ENCODE measurements around the gene INTS6L. TPM values are rescaled to one million over a fixed set of nuclear protein-coding genes. Genes with fewer than 3 reads are reported as not detected.

Gene INTS6L
- total and polyA plus RNA-seq, 12 donors: 1.4 to 8.9 (median 2.6) TPM

DNA sequence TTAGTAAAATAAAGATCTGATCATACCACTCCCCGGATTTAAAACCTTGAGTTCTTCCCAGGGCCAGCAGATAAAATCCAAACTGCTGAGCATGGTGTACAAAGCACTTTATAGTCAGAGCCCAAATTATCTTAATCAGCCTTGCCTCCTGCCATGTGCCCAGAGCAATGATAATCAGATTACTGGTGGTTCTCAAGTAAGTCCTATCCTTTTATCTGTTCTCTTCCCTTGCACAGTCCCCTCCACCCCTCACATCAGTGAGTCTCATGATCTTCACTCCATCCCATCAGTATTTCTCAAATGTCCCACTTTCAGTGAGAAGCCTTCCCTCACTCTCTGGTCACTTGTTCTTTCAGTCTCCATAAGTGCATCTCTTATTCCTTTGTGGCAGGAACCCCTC is 22.7 kb downstream of the INTS6L start:
- intact Hi-C loops (cut with DNase I): no loop called here
- Histone ChIP-seq H3K4me1 (peaks cover 0 to 10% (median 0%) of the 10 kb centered on the region in 9 donors), H3K27ac (no peak overlapping the region), H3K36me3 (peaks cover 0 to 19% (median 0%) of the 10 kb centered on the region in 9 donors), H3K27me3 (no peaks in the 10 kb centered on the region), H3K4me3 (no peak overlapping the region), H3K9me3 (no peaks in the 10 kb centered on the region)
- DNase-seq: no peak
- ATAC-seq: no peak
- WGBS, 2 donors: 70 to 89% methylated on average over 1 of the region's 1 CpG
- TF ChIP-seq, protein P1, sequence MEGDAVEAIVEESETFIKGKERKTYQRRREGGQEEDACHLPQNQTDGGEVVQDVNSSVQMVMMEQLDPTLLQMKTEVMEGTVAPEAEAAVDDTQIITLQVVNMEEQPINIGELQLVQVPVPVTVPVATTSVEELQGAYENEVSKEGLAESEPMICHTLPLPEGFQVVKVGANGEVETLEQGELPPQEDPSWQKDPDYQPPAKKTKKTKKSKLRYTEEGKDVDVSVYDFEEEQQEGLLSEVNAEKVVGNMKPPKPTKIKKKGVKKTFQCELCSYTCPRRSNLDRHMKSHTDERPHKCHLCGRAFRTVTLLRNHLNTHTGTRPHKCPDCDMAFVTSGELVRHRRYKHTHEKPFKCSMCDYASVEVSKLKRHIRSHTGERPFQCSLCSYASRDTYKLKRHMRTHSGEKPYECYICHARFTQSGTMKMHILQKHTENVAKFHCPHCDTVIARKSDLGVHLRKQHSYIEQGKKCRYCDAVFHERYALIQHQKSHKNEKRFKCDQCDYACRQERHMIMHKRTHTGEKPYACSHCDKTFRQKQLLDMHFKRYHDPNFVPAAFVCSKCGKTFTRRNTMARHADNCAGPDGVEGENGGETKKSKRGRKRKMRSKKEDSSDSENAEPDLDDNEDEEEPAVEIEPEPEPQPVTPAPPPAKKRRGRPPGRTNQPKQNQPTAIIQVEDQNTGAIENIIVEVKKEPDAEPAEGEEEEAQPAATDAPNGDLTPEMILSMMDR (IDR thresholded peaks at IDR 0.05): no peak

DNA sequence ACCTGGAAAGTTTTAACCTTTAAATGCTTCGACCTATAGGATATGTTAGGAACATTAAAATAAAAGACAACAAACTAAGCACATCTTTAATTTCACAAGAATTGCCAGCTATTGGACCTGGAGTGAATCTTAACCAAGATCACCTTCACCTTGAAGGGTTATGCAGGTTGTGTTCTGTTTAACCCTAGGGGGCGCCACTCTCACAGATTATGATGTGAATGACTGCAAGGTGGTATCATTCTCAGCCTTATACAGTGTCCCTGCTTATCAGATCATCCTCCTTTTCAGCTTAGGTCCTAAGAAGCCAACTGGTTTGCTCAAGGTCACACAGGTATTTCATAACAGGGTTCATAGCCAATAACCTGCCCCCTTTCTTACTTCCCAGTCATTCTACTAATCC is 23.5 kb downstream of the INTS6L start:
- Histone ChIP-seq H3K9me3 (no peaks in the 10 kb centered on the region), H3K36me3 (peaks cover 0 to 19% (median 0%) of the 10 kb centered on the region in 9 donors), H3K27me3 (no peaks in the 10 kb centered on the region), H3K27ac (no peak overlapping the region), H3K4me1 (peaks cover 0 to 10% (median 0%) of the 10 kb centered on the region in 9 donors), H3K4me3 (no peak overlapping the region)
- no peak for DNase-seq
- intact Hi-C loops (cut with DNase I): no loop called here
- ATAC-seq: no peak
- TF ChIP-seq, protein P1 (IDR thresholded peaks at IDR 0.05): peak in 4 of 9 donors; percentile 10 to 31 (median 18)
- 56 to 75% methylated on average over 2 of the region's 2 CpGs for WGBS, 2 donors

DNA sequence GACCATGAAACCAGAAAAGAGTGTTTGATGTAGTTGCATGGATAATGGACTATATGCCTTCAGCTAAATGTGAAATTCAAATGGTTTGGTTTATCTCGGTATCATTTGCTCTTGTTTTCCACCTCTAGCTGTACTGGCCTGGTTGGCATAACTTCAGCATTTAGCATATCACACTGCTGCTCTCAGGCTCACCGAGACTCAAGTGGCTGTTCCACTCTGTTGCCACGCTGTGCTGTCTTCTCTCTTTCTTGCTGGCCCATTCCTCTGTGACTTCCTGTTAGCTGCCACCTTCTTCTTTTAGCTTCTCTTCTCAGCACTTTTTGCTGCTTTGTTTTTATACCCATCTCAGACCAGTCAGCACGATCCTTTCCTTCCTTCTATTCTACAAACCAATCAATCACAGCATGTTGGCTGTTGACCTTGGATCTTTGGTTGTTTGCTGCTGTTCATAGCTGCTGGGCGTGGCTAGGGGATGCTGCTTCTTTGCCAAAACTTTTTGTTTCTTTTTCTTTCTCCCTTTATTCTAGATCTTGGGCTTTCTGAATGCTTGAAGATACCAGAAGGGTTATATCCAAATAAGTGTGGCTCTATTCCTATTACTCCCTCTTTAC is 24.0 kb downstream of the INTS6L start:
- Histone ChIP-seq H3K27ac (no peak overlapping the region), H3K36me3 (peaks cover 0 to 19% (median 0%) of the 10 kb centered on the region in 9 donors), H3K9me3 (no peaks in the 10 kb centered on the region), H3K4me1 (peaks cover 0 to 10% (median 0%) of the 10 kb centered on the region in 9 donors), H3K27me3 (no peaks in the 10 kb centered on the region), H3K4me3 (no peak overlapping the region)
- DNase-seq (no peak), ATAC-seq (no peak)
- TF ChIP-seq, protein P1 (IDR thresholded peaks at IDR 0.05): no peak
- 58% methylated on average over 5 of the region's 5 CpGs for WGBS, 2 donors
- intact Hi-C loops (cut with DNase I): no loop called here

DNA sequence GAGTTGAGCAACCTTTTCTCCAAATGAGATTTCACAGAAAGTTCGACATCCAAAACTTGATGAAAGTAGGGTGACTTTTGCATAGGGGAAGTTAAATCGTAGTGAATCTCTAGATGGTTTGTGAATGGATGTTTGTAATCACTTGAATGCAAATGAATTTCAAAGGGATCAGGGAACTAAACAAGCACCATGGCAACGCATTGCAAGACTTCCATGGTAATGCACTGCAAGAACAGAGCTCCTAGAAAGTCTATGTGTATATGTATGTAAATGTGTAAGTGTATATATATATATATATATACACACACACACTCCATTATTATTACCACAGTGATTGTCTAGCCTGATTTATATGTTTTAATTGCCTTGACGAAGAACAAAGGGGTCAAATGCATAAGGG is 27.3 kb downstream of the INTS6L start:
- ATAC-seq: no peak
- 95 to 96% methylated on average over 4 of the region's 4 CpGs for WGBS, 2 donors
- Histone ChIP-seq H3K9me3 (no peaks in the 10 kb centered on the region), H3K27me3 (no peaks in the 10 kb centered on the region), H3K4me3 (no peak overlapping the region), H3K27ac (no peak overlapping the region), H3K36me3 (peaks cover 0 to 43% (median 0%) of the 10 kb centered on the region in 9 donors), H3K4me1 (peaks cover 0 to 10% (median 0%) of the 10 kb centered on the region in 9 donors)
- TF ChIP-seq, protein P1 (IDR thresholded peaks at IDR 0.05): no peak
- DNase-seq: no peak
- intact Hi-C loops (cut with DNase I): no loop called here
